Medulla oblongata (tissue), 1 donor: ENCODE results near the gene PAN2.
"Not testable (repeated sequence)": the region's sequence is repeated elsewhere in the genome, so short reads cannot be mapped to it uniquely, and the experiment has no call there.

Experiments used
- DNase-seq: peaks from one replicate; pipeline ENCODE4 v3.0.0-alpha.2; 2015; ENCODE audit errors: extremely low spot score

PAN2 gene

DNA sequence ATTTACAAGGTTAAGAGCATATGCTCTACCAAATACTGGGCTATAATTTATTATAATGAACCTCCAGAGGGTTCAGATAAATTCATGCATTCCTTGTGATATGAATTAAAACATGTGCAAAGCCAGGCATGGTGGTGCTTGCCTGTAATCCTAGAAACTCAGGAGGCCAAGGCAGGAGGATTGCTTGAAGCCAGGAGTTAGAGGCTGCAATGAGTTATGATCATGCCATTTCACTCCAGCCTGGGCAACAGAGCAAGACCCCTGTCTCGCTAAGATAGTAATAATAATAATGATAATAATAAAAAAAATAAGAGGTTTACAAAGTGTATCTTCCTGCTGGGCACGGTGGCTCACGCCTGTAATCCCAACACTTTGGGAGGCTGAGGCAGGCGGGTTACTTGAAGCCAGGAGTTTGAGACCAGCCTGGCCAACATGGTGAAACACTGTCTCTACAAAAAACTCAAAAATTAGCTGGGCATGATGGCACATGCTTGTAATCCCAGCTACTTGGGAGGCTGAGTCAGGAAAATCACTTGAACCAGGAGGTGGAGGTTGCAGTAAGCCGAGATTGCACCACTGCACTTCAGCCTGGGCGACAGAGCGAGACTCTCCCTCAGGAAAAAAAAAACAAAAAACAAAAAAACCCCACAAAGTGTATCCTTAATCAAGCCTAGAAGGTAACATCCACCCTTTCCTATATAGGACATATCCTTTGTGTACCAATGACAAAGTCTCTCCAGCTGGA lies 26.4 kb downstream of the PAN2 start:
- DNase-seq: no peak

DNA sequence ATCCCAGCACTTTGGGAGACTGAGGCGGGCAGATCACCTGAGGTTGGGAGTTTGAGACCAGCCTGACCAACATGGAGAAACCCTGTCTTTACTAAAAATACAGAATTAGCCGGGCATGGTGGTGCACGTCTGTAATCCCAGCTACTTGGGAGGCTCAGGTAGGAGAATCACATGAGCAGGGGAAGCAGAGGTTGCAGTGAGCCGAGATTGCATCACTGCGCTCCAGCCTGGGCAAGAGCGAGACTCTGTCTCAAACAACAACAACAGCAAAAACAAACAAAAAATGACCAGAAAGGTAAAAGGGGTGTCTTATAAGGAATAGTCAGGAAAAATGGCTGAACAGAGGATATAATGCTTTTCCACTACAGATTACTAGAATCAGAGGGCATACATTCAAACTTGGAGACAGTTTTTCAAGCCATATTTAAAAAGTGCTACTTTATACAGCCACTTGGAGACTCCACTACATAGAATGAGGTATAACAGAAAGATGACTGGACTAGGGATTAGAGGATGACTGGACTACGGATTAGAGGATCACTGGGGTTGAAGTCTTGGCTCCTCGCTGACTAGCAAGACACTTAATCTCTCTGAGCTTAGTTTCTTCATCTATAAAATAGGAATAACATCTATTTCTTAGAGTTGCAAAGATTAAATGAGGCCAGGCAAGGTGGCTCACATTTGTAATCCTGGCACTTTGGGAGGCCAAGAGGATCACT lies 28.8 kb downstream of the PAN2 start:
- no peak for DNase-seq

GRCh38 chr12:56304276-56304675 lies 29.5 kb downstream of the PAN2 start:
- no peak for DNase-seq

- DNase-seq: no peak
These were observed 32.9 kb downstream of the PAN2 start for GRCh38 chr12:56300644-56301464.

GRCh38 chr12:56299853-56300643 lies 33.8 kb downstream of the PAN2 start, which contains the start of gene CS:
Gene CS (minus strand): TSS chr12:56300330. CDS start chr12:56300201, 129 bp downstream.
- peak; percentile 99 for DNase-seq

- peak; percentile 9 for DNase-seq
These were observed 34.4 kb downstream of the PAN2 start for GRCh38 chr12:56299308-56299852.

GRCh38 chr12:56298828-56299227 lies 35.0 kb downstream of the PAN2 start:
- DNase-seq: no peak

DNA sequence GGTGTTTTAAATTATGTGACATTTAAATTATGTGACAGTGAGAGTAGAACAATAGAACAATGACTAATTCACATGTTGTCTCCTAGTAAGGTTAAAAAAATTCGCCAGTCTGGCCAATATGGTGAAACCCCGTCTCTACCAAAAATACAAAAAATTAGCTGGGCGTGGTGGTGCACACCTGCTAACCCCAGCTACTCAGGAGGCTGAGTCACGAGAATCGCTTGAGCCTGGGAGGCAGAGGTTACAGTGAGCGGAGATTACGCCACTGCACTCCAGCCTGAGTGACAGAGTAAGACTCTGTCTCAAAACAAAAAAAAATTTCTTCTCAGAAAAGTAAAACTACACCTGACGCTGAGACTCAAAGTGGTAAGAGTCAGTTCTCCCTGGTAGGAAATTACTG lies 36.4 kb downstream of the PAN2 start:
- DNase-seq: no peak

- DNase-seq: no peak
These were observed 37.5 kb downstream of the PAN2 start for GRCh38 chr12:56296295-56296694.

DNA sequence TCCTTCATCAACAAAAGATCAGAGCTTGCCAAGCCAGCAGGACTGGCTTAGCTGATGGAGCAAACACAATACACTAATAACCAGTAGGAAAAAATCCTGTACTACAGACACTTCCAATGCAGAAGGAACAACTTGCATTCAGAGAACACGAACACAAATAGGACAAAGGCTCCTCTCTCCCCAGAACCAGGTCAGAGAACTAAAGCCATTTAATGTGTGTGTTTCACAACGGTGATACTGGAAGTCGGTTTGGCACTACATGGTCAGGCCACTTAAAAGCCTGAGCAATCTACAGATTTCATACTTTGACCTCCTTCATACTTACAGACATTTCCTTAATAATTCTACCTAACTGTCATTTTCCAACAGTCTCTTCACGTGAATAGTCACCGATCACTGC lies 40.0 kb downstream of the PAN2 start:
- DNase-seq: no peak

- DNase-seq: no peak
These were observed 45.0 kb downstream of the PAN2 start for GRCh38 chr12:56288705-56289387.

- no peak for DNase-seq
These were observed 47.6 kb downstream of the PAN2 start for GRCh38 chr12:56286044-56286830.

GRCh38 chr12:56284263-56284662 lies 49.5 kb downstream of the PAN2 start:
- DNase-seq: not testable (repeated sequence)

GRCh38 chr12:56282579-56282978 lies 51.2 kb downstream of the PAN2 start:
- no peak for DNase-seq

- DNase-seq: no peak
These were observed 51.8 kb downstream of the PAN2 start for GRCh38 chr12:56282030-56282429.

- DNase-seq: no peak
These were observed 53.0 kb downstream of the PAN2 start for GRCh38 chr12:56280849-56281248.

DNA sequence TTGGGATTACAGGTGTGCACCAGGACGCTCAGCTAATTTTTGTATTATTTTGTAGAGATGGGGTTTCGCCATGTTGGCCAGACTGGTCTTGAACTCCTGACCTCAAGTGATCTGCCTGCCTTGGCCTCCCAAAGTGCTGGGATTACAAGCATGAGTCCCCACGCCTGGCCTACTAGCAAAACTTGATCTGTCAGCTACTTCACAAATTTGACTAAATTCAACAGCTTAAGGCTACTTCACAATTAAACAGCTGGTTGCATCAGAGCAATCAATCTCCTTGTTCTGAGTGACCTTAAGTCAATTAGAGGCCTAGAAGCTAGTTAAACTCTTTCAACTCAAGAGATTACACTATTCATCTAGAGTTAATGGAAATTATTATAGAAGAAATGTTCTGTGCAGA lies 54.9 kb downstream of the PAN2 start:
- DNase-seq: no peak

DNA sequence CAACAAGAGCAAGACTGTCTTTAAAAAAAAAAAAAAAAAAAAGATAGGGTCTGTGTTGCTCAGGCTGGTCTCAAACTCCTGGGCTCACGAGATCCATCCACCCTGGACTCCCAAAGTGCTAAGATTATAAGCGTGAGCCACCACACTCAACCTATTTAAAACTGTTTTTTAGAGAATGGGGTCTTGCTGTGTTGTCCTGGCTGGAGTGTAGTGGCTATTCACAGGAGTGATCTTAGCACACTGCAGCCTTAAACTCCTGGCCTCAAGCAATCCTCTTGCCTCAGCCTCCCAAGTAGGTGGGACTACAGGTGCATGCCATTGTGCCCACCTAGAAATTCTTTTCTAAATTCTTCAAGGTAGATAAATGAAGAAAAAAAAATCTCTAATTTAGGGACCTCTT lies 59.5 kb downstream of the PAN2 start:
- no peak for DNase-seq

GRCh38 chr12:56272468-56272867 lies 61.3 kb downstream of the PAN2 start:
- not testable (repeated sequence) for DNase-seq

GRCh38 chr12:56271031-56271430 lies 62.8 kb downstream of the PAN2 start:
- no peak for DNase-seq
